Upper lobe of right lung (tissue), 1 donor: ENCODE results near the gene C4BPB. TPM values are rescaled to one million over a fixed set of nuclear protein-coding genes. Genes with fewer than 3 reads are reported as not detected.

Source experiments
- ATAC-seq: fragments of 200-7000 bp; cut with Tn5 transposase; one replicate; pipeline ENCODE4 v1.9.1; 2020; ENCODE audit warnings: mild to moderate bottlenecking, moderate library complexity
- DNase-seq: peaks from one replicate; pipeline ENCODE4 v3.0.0-alpha.2; 2020
- H3K27ac ChIP-seq: fragments of 200-600 bp; one replicate; pipeline ENCODE4 v1.8.0; 2022
- H3K27me3 ChIP-seq: fragments of 200-600 bp; one replicate; pipeline ENCODE4 v1.8.0; 2022; ENCODE audit warnings: mild to moderate bottlenecking
- H3K36me3 ChIP-seq: fragments of 200-600 bp; one replicate; pipeline ENCODE4 v1.8.0; 2022
- H3K4me1 ChIP-seq: fragments of 200-600 bp; one replicate; pipeline ENCODE4 v1.8.0; 2022
- H3K4me3 ChIP-seq: fragments of 200-600 bp; one replicate; pipeline ENCODE4 v1.8.0; 2022; ENCODE audit warnings: mild to moderate bottlenecking
- H3K9me3 ChIP-seq: fragments of 200-600 bp; one replicate; pipeline ENCODE4 v1.8.0; 2022
- CTCF ChIP-seq: fragments of 200-600 bp; IDR thresholded peaks from one replicate; pipeline ENCODE4 v1.8.0; 2022; ENCODE audit warnings: antibody characterized with exemption
- intact Hi-C: fragments of 100-400 bp; cut with DNase I; formaldehyde crosslinking; loops from one replicate; pipeline ENCODE4 v1.11.0; 2022
- total RNA-seq: library from RNA; stranded (reverse); fragmentation: NEBNext Ultra II Directional; extraction: Animal tissue kit (Norgen Biotek cat#: 25700); gene quantifications from one replicate; pipeline ENCODE4 v1.2.1, GENCODE V29; 2021
- donor health status: DM: no; HTN: yes; CAD: no; lungs with severe emphysema.

C4BPB gene
- total RNA-seq, 1 donor from 2014 or later = 6.6 TPM

- H3K4me3 ChIP-seq = no peak overlapping the region
- DNase-seq (no peak), ATAC-seq (peak; percentile 72)
- H3K4me1 ChIP-seq = no peaks in the 10 kb centered on the region
- H3K27me3 ChIP-seq = no peaks in the 10 kb centered on the region
- H3K27ac ChIP-seq = no peak overlapping the region
- no peaks in the 10 kb centered on the region for H3K36me3 ChIP-seq
- intact Hi-C loops = no loop called here
- H3K9me3 ChIP-seq = no peaks in the 10 kb centered on the region
- no peak for TF ChIP-seq CTCF
Measured at GRCh38 chr1:207145401-207146058, 56.9 kb downstream of the C4BPB start.

Other genes with a start within 250 kb of the C4BPB start
- not detected for gene IL20, start 223.2 kb upstream of the C4BPB start, total RNA-seq
- gene IL24, start 191.4 kb upstream of the C4BPB start, total RNA-seq = not detected
- 12.6 TPM for gene FCMR, start 166.9 kb upstream of the C4BPB start, total RNA-seq
- 700 TPM for gene PIGR, start 142.4 kb upstream of the C4BPB start, total RNA-seq
- not detected for gene FCAMR, start 118.4 kb upstream of the C4BPB start, total RNA-seq
- gene C1orf116, start 56.1 kb upstream of the C4BPB start, total RNA-seq = 128 TPM
- 7.0 TPM for gene YOD1, start 37.7 kb upstream of the C4BPB start, total RNA-seq
- gene PFKFB2, start 35.6 kb upstream of the C4BPB start, total RNA-seq = 49.9 TPM
- 175 TPM for gene C4BPA, start 15.4 kb downstream of the C4BPB start, total RNA-seq
- gene CD55, start 232.8 kb downstream of the C4BPB start, total RNA-seq = 512 TPM